ENCODE results near the gene RNF167.

GRCh38 chr17:4919511-4920047 lies 20.5 kb upstream of the RNF167 start:
- TF ChIP-seq EZH2 (IDR thresholded peaks at IDR 0.05) = no peak
- no peak for TF ChIP-seq POLR2AphosphoS5 (IDR thresholded peaks at IDR 0.05; ENCODE audit: borderline replicate concordance, low read depth, low read length)
- TF ChIP-seq FOXP2 (optimal IDR thresholded peaks at IDR 0.05; ENCODE audit: control extremely low read depth, extremely low read length, insufficient read depth) = no peak

Measured in SK-N-MC (cell line).